Progenitor cell of endocrine pancreas (in vitro differentiated cells): Measurements from ENCODE around the gene DSE. TPM values are rescaled to one million over a fixed set of nuclear protein-coding genes. Genes with fewer than 3 reads are reported as not detected.

ENCODE experiments used
- DNase-seq: peaks from one replicate; pipeline ENCODE4 v3.0.0; 2021; ENCODE audit warnings: low spot score; ENCODE audit not compliant: unreplicated experiment
- H3K27ac Mint-ChIP-seq: 2 replicates; pipeline ENCODE4 v1.8.0; 2021; ENCODE audit warnings: mild to moderate bottlenecking, moderate library complexity, mixed read lengths
- H3K27me3 Mint-ChIP-seq: 2 replicates; pipeline ENCODE4 v1.8.0; 2021; ENCODE audit warnings: mixed read lengths
- H3K36me3 Mint-ChIP-seq: 2 replicates; pipeline ENCODE4 v1.8.0; 2022; ENCODE audit warnings: mixed read lengths; ENCODE audit not compliant: insufficient read depth
- H3K4me1 Mint-ChIP-seq: 2 replicates; pipeline ENCODE4 v1.8.0; 2021; ENCODE audit warnings: low read depth, mixed read lengths
- H3K4me3 Mint-ChIP-seq: 2 replicates; pipeline ENCODE4 v1.8.0; 2021; ENCODE audit warnings: low read depth, mild to moderate bottlenecking, moderate library complexity, mixed read lengths
- H3K9me3 Mint-ChIP-seq: 2 replicates; pipeline ENCODE4 v1.8.0; 2021; ENCODE audit warnings: low read depth, mixed read lengths
- total RNA-seq: library from RNA; stranded (reverse); gene quantifications from 2 replicates; pipeline ENCODE4 v1.2.1, GENCODE V29; 2021
- TF ChIP-seq, protein P1 (sequence below): fragments of 200-600 bp; sonication (generic); IDR thresholded peaks from one replicate; pipeline ENCODE4 v1.5.0; 2021; ENCODE audit warnings: antibody characterized with exemption, mild to moderate bottlenecking; ENCODE audit not compliant: unreplicated experiment

The DSE gene
- total RNA-seq, 1 donor from 2014 or later, result 20.4 TPM

DNA sequence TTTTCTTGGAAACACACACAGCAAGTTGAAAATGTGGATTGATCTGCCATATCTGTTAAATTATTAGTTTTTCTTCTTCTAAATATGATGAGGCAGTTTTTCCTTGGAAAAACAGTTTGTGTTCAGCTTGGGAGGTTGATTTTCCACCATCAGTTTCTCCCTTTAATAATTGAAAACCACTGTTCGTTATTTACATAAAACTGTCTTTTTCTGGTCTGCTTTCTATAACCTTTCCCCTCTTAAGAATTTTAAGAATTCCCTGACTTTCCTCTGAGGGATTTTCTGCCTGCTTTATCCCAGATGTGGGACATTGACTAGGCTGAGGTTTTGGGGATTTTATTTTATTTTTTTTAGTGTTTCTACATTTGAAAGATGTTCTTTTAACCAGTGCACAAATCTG lies 27.2 kb downstream of the DSE start:
- TF ChIP-seq, protein P1, sequence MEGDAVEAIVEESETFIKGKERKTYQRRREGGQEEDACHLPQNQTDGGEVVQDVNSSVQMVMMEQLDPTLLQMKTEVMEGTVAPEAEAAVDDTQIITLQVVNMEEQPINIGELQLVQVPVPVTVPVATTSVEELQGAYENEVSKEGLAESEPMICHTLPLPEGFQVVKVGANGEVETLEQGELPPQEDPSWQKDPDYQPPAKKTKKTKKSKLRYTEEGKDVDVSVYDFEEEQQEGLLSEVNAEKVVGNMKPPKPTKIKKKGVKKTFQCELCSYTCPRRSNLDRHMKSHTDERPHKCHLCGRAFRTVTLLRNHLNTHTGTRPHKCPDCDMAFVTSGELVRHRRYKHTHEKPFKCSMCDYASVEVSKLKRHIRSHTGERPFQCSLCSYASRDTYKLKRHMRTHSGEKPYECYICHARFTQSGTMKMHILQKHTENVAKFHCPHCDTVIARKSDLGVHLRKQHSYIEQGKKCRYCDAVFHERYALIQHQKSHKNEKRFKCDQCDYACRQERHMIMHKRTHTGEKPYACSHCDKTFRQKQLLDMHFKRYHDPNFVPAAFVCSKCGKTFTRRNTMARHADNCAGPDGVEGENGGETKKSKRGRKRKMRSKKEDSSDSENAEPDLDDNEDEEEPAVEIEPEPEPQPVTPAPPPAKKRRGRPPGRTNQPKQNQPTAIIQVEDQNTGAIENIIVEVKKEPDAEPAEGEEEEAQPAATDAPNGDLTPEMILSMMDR, result no peak
- no peaks in the 10 kb centered on the region for H3K36me3 Mint-ChIP-seq
- H3K4me1 Mint-ChIP-seq, result peaks cover 13% of the 10 kb centered on the region
- DNase-seq, result no peak
- H3K9me3 Mint-ChIP-seq, result no peaks in the 10 kb centered on the region
- no peak overlapping the region for H3K4me3 Mint-ChIP-seq
- H3K27ac Mint-ChIP-seq, result no peak overlapping the region
- H3K27me3 Mint-ChIP-seq, result no peaks in the 10 kb centered on the region

DNA sequence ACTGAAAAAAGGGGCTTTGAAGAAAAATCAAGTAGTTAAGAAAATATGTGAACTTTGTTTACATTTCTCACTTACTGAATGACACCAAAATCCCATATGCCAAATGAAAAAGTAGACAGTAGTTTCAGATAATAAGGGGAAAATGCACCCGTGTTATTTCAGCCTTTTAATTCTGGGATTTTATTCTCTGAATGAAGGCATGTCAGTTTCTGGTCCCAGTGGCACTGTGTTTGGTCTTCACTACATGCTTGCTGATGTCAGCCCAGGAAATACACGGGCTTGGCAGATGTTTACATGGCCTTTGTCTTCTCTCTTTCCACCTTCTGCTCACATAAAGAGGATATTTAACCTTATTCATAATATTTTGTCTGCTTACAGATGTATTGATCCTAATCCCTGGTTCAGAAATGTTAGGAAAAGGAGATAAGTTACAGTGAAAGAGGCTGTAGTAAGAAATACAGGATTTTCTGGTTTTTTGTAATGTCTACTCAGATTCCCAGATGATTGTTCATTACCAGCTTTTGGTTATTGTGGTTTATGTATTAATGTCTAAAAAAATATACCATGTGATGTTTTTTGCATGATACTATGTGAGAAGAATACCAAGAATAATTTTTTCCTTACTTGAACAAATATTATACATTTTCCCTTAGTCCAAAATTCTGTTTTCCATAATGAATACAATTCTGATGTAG lies 27.7 kb downstream of the DSE start:
- no peaks in the 10 kb centered on the region for H3K9me3 Mint-ChIP-seq
- H3K4me3 Mint-ChIP-seq, result no peak overlapping the region
- no peaks in the 10 kb centered on the region for H3K27me3 Mint-ChIP-seq
- peaks cover 13% of the 10 kb centered on the region for H3K4me1 Mint-ChIP-seq
- no peak for DNase-seq
- H3K27ac Mint-ChIP-seq, result peak overlapping the region; percentile 76
- TF ChIP-seq, protein P1, result no peak
- H3K36me3 Mint-ChIP-seq, result no peaks in the 10 kb centered on the region

DNA sequence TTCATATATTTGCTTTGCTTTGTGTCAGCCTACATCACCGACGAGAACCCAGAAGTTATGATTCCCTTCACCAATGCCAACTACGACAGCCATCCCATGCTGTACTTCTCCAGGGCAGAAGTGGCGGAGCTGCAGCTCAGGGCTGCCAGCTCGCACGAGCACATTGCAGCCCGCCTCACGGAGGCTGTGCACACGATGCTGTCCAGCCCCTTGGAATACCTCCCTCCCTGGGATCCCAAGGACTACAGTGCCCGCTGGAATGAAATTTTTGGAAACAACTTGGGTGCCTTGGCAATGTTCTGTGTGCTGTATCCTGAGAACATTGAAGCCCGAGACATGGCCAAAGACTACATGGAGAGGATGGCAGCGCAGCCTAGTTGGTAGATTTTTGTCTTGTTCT lies 28.5 kb downstream of the DSE start:
- Mint-ChIP-seq H3K4me3 (no peak overlapping the region), H3K4me1 (peaks cover 13% of the 10 kb centered on the region)

DNA sequence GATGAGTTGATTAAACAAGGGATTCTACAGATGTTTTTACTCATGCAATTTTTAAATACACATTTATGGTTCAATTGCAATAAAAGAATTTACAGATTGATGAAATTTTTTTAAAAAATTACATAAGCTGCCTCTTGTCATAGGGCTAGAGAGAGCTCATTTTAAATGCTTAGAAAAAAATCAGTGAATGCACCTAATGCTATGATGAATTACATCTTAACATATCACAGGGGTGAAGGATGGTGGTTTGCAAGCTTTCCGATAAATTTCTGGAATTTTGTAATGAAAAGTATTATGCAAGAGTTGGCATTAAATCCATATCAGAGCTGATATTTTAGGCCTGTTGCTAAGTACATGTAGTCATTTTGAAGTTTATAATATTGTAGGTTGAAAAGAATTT lies 29.6 kb downstream of the DSE start:
- Mint-ChIP-seq H3K27ac (no peak overlapping the region), H3K27me3 (no peaks in the 10 kb centered on the region), H3K9me3 (no peaks in the 10 kb centered on the region), H3K4me1 (peaks cover 13% of the 10 kb centered on the region), H3K4me3 (no peak overlapping the region), H3K36me3 (no peaks in the 10 kb centered on the region)
- TF ChIP-seq, protein P1, result no peak
- no peak for DNase-seq

More for the DNA sequence above, 28.5 kb downstream of the DSE start:
- TF ChIP-seq, protein P1, result no peak
- Mint-ChIP-seq H3K27ac (no peak overlapping the region), H3K36me3 (no peaks in the 10 kb centered on the region), H3K9me3 (no peaks in the 10 kb centered on the region), H3K27me3 (no peaks in the 10 kb centered on the region)
- no peak for DNase-seq

DNA sequence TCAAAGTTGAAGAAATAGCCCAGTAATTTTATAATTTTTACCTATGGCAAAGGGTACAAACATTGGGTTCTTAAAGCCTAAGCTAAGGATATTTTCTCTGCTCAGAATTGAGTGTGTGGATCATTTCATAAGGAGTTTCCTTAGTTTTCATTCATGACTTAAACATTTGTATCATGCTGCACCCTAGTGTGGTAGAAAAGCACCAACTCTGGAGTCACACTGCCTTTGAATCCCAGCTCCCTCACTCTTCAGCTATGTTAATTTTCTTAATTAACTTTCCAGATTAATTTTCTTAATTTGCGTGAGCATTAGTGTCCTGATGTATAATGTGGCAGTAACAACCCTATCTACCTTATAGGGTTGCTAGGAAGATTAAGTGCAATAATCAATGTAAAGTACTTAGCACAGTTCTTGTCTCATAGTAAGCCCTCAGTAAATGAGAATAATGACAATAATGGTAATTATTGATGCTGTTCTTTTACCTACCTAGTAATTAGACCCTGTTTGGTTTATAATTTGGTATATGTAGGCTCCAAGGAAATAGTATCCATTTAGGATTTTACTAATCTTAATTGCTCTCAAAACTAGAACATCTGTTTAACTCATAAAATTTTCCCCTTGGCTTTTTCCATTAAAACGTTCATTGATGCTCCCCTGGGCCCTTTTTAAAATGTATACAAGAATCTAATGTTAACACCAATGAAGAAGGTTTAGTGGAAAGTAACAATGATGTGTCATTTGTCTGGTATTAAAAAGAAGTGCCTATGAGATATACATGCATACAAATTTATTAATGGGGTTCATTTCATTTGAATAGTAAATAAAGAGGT lies 31.6 kb downstream of the DSE start:
- H3K4me1 Mint-ChIP-seq, result peaks cover 13% of the 10 kb centered on the region
- no peaks in the 10 kb centered on the region for H3K36me3 Mint-ChIP-seq
- no peaks in the 10 kb centered on the region for H3K27me3 Mint-ChIP-seq
- no peaks in the 10 kb centered on the region for H3K9me3 Mint-ChIP-seq
- no peak overlapping the region for H3K27ac Mint-ChIP-seq
- no peak overlapping the region for H3K4me3 Mint-ChIP-seq
- TF ChIP-seq, protein P1, result no peak
- DNase-seq, result no peak
